ENCODE results near the gene RSRC1. TPM values are rescaled to one million over a fixed set of nuclear protein-coding genes. Genes with fewer than 3 reads are reported as not detected.

RSRC1 gene
- total and polyA plus RNA-seq, 2 of the 8 experiments (the other 6 are each of a cell fraction or from before 2014, with no cell fraction given): 2.0 to 27.9 TPM

DNA sequence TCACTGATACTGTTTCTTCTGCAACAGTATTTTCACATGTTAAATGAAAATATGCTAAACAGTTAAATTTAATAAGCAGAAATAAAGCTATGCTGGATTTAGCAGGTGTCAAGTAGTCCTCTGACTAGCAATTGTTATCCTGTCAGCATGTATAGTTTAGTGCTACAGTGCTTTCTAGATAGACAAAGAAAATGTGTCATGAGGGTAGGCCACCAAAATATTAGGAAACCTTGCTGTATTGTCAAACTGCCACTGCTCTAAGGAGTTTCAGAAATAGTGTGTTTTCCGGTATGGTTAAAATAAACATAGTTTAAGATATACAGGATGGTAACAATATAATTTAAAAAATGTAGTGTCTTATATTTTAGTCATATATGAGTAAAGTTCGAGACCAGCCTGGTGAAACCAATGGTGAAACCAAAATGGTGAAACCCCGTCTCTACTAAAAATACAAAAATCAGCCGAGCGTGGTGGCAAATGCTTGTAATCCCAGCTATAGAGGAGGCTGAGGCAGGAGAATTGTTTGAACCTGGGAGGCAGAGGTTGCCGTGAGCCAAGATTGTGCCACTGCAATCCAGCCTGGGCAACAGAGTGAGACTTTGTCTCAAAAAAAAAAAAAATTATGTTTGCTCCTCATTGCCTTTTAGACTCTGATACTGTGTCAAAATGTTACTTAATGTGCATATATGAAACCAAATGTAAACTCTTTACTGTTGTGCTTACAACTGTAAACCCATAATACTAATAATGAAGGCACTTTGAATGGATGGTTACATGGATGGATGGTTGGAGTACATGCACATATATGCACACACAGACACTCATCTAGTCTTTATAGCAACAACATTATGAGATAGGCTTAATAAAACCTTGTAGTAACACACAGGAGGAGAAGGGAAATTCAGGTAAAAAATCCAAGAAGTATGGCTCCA lies 204.8 kb downstream of the RSRC1 start:
- Histone ChIP-seq H3K4me2 (ENCODE audit: insufficient read depth in 1 of 2, low read depth in 2 of 2, low read length in 2 of 2) (no peak overlapping the region), H4K20me1 (replicated peaks in 1 of 2; ENCODE audit: control insufficient read depth in 1 of 2, insufficient read depth in 2 of 2, low read length in 2 of 2) (no peaks in the 10 kb centered on the region), H3K18ac (ENCODE audit: extremely low read depth, low read length) (no peak overlapping the region), H2AK5ac (ENCODE audit: low read depth, low read length) (no peak overlapping the region), H3K14ac (ENCODE audit: insufficient read length) (no peak overlapping the region), H2AFZ (ENCODE audit: low read length) (no peak overlapping the region), H3K36me3 (ENCODE audit: control insufficient read depth in 2 of 4, insufficient read depth in 4 of 4, low read length in 3 of 4) (no peaks in the 10 kb centered on the region), H3K4ac (replicated peaks; ENCODE audit: insufficient read length, low read depth, low read length) (no peak overlapping the region), H3K9me3 (ENCODE audit: insufficient read depth in 2 of 2, low read depth in 1 of 2, low read length in 1 of 2) (no peaks in the 10 kb centered on the region), H4K5ac (ENCODE audit: insufficient read length, low read depth, low read length) (no peak overlapping the region), H2BK5ac (ENCODE audit: low read depth, low read length) (no peak overlapping the region), H3K56ac (replicated peaks; ENCODE audit: insufficient read length, low read depth, low read length) (peak overlapping the region; percentile 25), H2BK12ac (ENCODE audit: low read depth, low read length) (no peak overlapping the region), H4K8ac (ENCODE audit: extremely low read depth, insufficient read depth, low read length) (no peak overlapping the region), H3K79me1 (ENCODE audit: low read depth, low read length) (no peaks in the 10 kb centered on the region), H2BK15ac (ENCODE audit: low read length) (no peak overlapping the region), H3K9ac (replicated peaks in 1 of 4; ENCODE audit: extremely low read depth in 1 of 4, low read depth in 3 of 4, low read length in 3 of 4) (no peak overlapping the region), H2BK20ac (ENCODE audit: low read length) (no peak overlapping the region), H3K27me3 (replicated peaks in 1 of 4; ENCODE audit: control insufficient read depth in 3 of 4, extremely low read depth in 1 of 4, insufficient read depth in 3 of 4, low read length in 3 of 4) (no peaks in the 10 kb centered on the region), H3K4me1 (replicated peaks in 1 of 4; ENCODE audit: control insufficient read depth in 3 of 4, insufficient read depth in 4 of 4, low read length in 3 of 4) (no peaks in the 10 kb centered on the region), H3K23ac (ENCODE audit: insufficient read length) (no peak overlapping the region), H3K4me3 (ENCODE audit: extremely low read depth in 1 of 4, insufficient read depth in 2 of 4, low read depth in 3 of 4, low read length in 4 of 4) (no peak overlapping the region), H2BK120ac (replicated peaks; ENCODE audit: low read depth, low read length) (no peak overlapping the region), H3K27ac (ENCODE audit: low read depth, low read length) (no peak overlapping the region), H4K91ac (replicated peaks; ENCODE audit: insufficient read length, low read length) (no peak overlapping the region), H3K23me2 (ENCODE audit: low read depth, low read length) (no peaks in the 10 kb centered on the region), H3K79me2 (ENCODE audit: control insufficient read depth in 1 of 2, insufficient read depth in 2 of 2, low read length in 2 of 2) (no peaks in the 10 kb centered on the region)
- no peak for DNase-seq (ENCODE audit: low read depth in 1 of 2, low spot score in 2 of 2)
- ChIA-PET POLR2A (ENCODE audit: partially characterized antibody) (no interaction called here), CTCF (ENCODE audit: partially characterized antibody) (interaction anchor here (0.7 to 1.8 kb wide), 10 partner anchors 11 to 966 kb away, joined by 3 to 7 read pairs (median 4); partner anchors contain the start of gene RSRC1)
- WGBS, 2 experiments (ENCODE audit: extremely low coverage in 1 of 2, insufficient coverage in 1 of 2, insufficient read length in 1 of 2, insufficient replicate concordance in 2 of 2, low coverage in 1 of 2, low lambda C conversion rate in 2 of 2, missing lambda C conversion rate in 1 of 2): 92% methylated on average over 6 of the region's 6 CpGs; no CpG with 5 or more reads in 1 of the 2 experiments
- no peak for FAIRE-seq
- TF ChIP-seq EGR1 (IDR thresholded peaks at IDR 0.05; ENCODE audit: borderline replicate concordance, low read depth, low read length) (no peak), SP2 (IDR thresholded peaks at IDR 0.05; ENCODE audit: low read length) (no peak), BRCA1 (IDR thresholded peaks at IDR 0.05; ENCODE audit: low read depth, low read length) (no peak), ATF3 (IDR thresholded peaks at IDR 0.05; ENCODE audit: insufficient read depth, low read depth, low read length) (no peak), GTF2F1 (IDR thresholded peaks at IDR 0.05; ENCODE audit: borderline replicate concordance, low read depth, low read length) (no peak)

Measured in H1 (cell line).